Measurements from ENCODE around the gene XRN1.

Gene XRN1

DNA sequence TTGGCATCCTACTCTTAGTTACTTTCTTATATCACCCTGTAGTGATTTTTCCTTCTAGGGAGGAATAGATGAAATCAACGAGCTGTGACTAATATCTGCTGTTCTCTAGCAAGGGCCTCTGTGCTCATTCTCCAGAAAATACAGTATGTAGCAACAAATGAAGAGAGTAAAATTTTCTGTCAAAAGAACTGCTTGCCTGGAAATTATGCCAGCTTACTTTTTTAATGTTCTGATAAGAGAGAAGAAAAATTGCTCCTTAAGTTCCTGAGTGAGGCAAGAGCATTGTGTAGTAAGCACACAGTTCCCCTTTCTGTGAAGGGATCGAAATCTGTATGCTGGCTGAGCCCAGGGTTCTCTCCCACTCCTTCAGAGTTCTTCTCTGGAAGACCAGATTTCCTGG, 171.1 kb downstream of the XRN1 start:
- Histone ChIP-seq H3K27me3 (ENCODE audit: low read length) (no peaks in the 10 kb centered on the region), H3K4me2 (ENCODE audit: low read depth, low read length, poor library complexity, severe bottlenecking) (no peak overlapping the region), H3K9me3 (ENCODE audit: insufficient read depth, low read length) (no peaks in the 10 kb centered on the region), H2AFZ (ENCODE audit: low read depth, low read length, severe bottlenecking) (no peak overlapping the region), H3K79me2 (ENCODE audit: insufficient read depth, low read length) (no peaks in the 10 kb centered on the region), H3K9me2 (replicated peaks; ENCODE audit: insufficient read depth, low read length) (no peaks in the 10 kb centered on the region), H3F3A (ENCODE audit: insufficient read depth) (no peaks in the 10 kb centered on the region), H4K20me1 (ENCODE audit: low read depth, low read length) (no peaks in the 10 kb centered on the region), H3K4me3 (ENCODE audit: insufficient read depth, low read length, poor library complexity, severe bottlenecking) (no peak overlapping the region), H3K9ac (ENCODE audit: low read length) (no peak overlapping the region), H3K27ac (ENCODE audit: low read depth, low read length) (no peak overlapping the region), H3K36me3 (ENCODE audit: low read length) (no peaks in the 10 kb centered on the region)
- no peak for TF ChIP-seq EZH2phosphoT487 (conservative IDR thresholded peaks at IDR 0.05; ENCODE audit: low read length)
- TF ChIP-seq, protein P1, sequence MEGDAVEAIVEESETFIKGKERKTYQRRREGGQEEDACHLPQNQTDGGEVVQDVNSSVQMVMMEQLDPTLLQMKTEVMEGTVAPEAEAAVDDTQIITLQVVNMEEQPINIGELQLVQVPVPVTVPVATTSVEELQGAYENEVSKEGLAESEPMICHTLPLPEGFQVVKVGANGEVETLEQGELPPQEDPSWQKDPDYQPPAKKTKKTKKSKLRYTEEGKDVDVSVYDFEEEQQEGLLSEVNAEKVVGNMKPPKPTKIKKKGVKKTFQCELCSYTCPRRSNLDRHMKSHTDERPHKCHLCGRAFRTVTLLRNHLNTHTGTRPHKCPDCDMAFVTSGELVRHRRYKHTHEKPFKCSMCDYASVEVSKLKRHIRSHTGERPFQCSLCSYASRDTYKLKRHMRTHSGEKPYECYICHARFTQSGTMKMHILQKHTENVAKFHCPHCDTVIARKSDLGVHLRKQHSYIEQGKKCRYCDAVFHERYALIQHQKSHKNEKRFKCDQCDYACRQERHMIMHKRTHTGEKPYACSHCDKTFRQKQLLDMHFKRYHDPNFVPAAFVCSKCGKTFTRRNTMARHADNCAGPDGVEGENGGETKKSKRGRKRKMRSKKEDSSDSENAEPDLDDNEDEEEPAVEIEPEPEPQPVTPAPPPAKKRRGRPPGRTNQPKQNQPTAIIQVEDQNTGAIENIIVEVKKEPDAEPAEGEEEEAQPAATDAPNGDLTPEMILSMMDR (IDR thresholded peaks at IDR 0.05; ENCODE audit: insufficient read depth, low read length, poor library complexity, severe bottlenecking) = no peak

DNA sequence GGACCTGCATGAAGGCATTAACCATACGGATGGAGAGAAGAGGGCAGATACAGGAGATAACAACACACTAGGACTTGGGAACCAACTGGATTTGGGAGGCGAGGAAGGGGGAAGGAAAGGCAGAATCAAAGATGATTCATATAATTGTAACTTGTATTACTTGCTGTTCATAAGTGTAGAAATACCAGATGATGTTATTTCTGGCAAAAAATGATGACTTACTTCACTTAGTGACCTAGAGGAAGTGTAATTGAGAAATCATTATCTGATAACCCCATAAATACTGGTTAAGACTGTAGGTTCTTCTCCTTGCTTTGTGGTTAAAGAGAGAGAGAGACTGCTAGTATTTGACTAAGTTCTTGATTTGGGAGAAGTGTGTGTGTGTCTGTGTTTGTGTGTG, 172.0 kb downstream of the XRN1 start:
- Histone ChIP-seq H3F3A (ENCODE audit: insufficient read depth) (no peaks in the 10 kb centered on the region), H3K36me3 (ENCODE audit: low read length) (no peaks in the 10 kb centered on the region), H3K27ac (ENCODE audit: low read depth, low read length) (no peak overlapping the region), H3K27me3 (ENCODE audit: low read length) (no peaks in the 10 kb centered on the region), H3K79me2 (ENCODE audit: insufficient read depth, low read length) (no peaks in the 10 kb centered on the region), H3K9ac (ENCODE audit: low read length) (no peak overlapping the region), H2AFZ (ENCODE audit: low read depth, low read length, severe bottlenecking) (no peak overlapping the region), H3K4me2 (ENCODE audit: low read depth, low read length, poor library complexity, severe bottlenecking) (no peak overlapping the region), H3K4me3 (ENCODE audit: insufficient read depth, low read length, poor library complexity, severe bottlenecking) (no peak overlapping the region), H4K20me1 (ENCODE audit: low read depth, low read length) (no peaks in the 10 kb centered on the region), H3K9me2 (replicated peaks; ENCODE audit: insufficient read depth, low read length) (no peaks in the 10 kb centered on the region), H3K9me3 (ENCODE audit: insufficient read depth, low read length) (no peaks in the 10 kb centered on the region)
- TF ChIP-seq, protein P1 (IDR thresholded peaks at IDR 0.05; ENCODE audit: insufficient read depth, low read length, poor library complexity, severe bottlenecking) = no peak

DNA sequence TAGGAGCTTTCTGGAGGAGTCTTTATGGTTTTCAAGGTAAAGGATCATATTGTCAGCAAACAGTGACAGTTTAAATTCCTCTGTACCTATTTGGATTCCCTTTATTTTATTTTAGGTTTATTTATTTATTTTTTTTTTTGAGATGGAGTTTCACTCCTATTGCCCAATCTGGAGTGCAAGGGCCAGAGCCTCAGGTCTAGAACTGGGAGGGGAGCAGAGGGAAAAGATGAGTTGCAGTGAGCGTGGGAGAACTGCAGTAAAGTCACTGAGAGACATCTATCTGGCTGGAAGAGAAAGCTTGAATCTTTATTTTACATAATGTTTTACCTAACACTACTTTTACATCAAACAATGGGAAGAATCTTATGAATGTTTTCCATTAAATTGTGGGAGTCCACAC, 172.9 kb downstream of the XRN1 start:
- H2AFZ ChIP-seq (ENCODE audit: low read depth, low read length, severe bottlenecking) = no peak overlapping the region
- no peaks in the 10 kb centered on the region for H3K9me3 ChIP-seq (ENCODE audit: insufficient read depth, low read length)
- H3K4me3 ChIP-seq (ENCODE audit: insufficient read depth, low read length, poor library complexity, severe bottlenecking) = no peak overlapping the region
- H3K4me2 ChIP-seq (ENCODE audit: low read depth, low read length, poor library complexity, severe bottlenecking) = no peak overlapping the region
- TF ChIP-seq, protein P1 (IDR thresholded peaks at IDR 0.05; ENCODE audit: insufficient read depth, low read length, poor library complexity, severe bottlenecking) = no peak
- no peak for TF ChIP-seq EZH2phosphoT487 (conservative IDR thresholded peaks at IDR 0.05; ENCODE audit: low read length)
- H4K20me1 ChIP-seq (ENCODE audit: low read depth, low read length) = no peaks in the 10 kb centered on the region
- no peak overlapping the region for H3K9ac ChIP-seq (ENCODE audit: low read length)
- no peaks in the 10 kb centered on the region for H3F3A ChIP-seq (ENCODE audit: insufficient read depth)
- H3K27ac ChIP-seq (ENCODE audit: low read depth, low read length) = no peak overlapping the region
- H3K79me2 ChIP-seq (ENCODE audit: insufficient read depth, low read length) = no peaks in the 10 kb centered on the region
- no peaks in the 10 kb centered on the region for H3K36me3 ChIP-seq (ENCODE audit: low read length)
- no peaks in the 10 kb centered on the region for H3K27me3 ChIP-seq (ENCODE audit: low read length)
- H3K9me2 ChIP-seq (replicated peaks; ENCODE audit: insufficient read depth, low read length) = no peaks in the 10 kb centered on the region

DNA sequence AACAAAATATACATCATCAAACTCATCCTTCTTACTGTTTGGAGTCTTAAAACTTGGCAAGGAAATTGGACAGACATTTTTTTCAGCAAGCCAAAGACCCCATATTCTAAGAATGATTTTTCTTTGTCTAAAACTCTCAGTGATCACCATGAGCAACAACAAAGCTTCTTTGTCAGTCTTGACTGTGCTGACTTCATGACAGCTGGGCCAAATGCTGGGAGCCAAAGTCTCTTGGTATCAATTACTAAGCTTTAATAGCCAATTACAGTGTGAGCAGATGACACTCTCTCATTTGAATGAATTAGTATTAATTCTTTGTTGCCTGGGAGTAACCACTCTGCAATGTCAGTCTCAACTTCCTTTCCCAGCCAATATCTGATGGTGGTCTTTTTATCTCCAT, 174.3 kb downstream of the XRN1 start:
- Histone ChIP-seq H3K36me3 (ENCODE audit: low read length) (no peaks in the 10 kb centered on the region), H3K4me2 (ENCODE audit: low read depth, low read length, poor library complexity, severe bottlenecking) (no peak overlapping the region), H3K9me2 (replicated peaks; ENCODE audit: insufficient read depth, low read length) (no peaks in the 10 kb centered on the region), H3F3A (ENCODE audit: insufficient read depth) (no peaks in the 10 kb centered on the region), H3K79me2 (ENCODE audit: insufficient read depth, low read length) (no peaks in the 10 kb centered on the region), H3K27me3 (ENCODE audit: low read length) (no peaks in the 10 kb centered on the region), H2AFZ (ENCODE audit: low read depth, low read length, severe bottlenecking) (no peak overlapping the region), H3K9me3 (ENCODE audit: insufficient read depth, low read length) (no peaks in the 10 kb centered on the region), H3K27ac (ENCODE audit: low read depth, low read length) (no peak overlapping the region), H4K20me1 (ENCODE audit: low read depth, low read length) (no peaks in the 10 kb centered on the region), H3K4me3 (ENCODE audit: insufficient read depth, low read length, poor library complexity, severe bottlenecking) (no peak overlapping the region), H3K9ac (ENCODE audit: low read length) (no peak overlapping the region)
- TF ChIP-seq, protein P1 (IDR thresholded peaks at IDR 0.05; ENCODE audit: insufficient read depth, low read length, poor library complexity, severe bottlenecking) = no peak
- no peak for TF ChIP-seq EZH2phosphoT487 (conservative IDR thresholded peaks at IDR 0.05; ENCODE audit: low read length)

All from SU-DHL-6 (cell line).